Aorta (tissue), 5 donors: ENCODE results near the gene ATP2A1. TPM values are rescaled to one million over a fixed set of nuclear protein-coding genes. Genes with fewer than 3 reads are reported as not detected.

Experiments used
- ATAC-seq: fragments of 200-7000 bp; cut with Tn5 transposase; one replicate; pipeline ENCODE4 v1.9.1; 2022; ENCODE audit warnings: moderate library complexity; ENCODE audit not compliant: low FRiP score
- DNase-seq, 2 donors: peaks; one replicate each; pipeline ENCODE4 v3.0.0-alpha.2; 2020
- H3K27ac ChIP-seq, 2 donors: one replicate each; pipeline ENCODE4 v1.5.1; 2013; ENCODE audit warnings: low read length in 2 of 2, mild to moderate bottlenecking in 2 of 2, moderate library complexity in 2 of 2, control low read depth in 1 of 2, inconsistent platforms in 1 of 2, low read depth in 1 of 2
- H3K27me3 ChIP-seq, 2 donors: one replicate each; pipeline ENCODE4 v1.6.1; 2013; ENCODE audit warnings: control low read depth in 1 of 2, low read length in 1 of 2, mild to moderate bottlenecking in 1 of 2, moderate library complexity in 1 of 2; ENCODE audit not compliant: insufficient read depth in 2 of 2, control insufficient read depth in 1 of 2
- H3K36me3 ChIP-seq, 2 donors: one replicate each; pipeline ENCODE4 v1.6.1; 2013; ENCODE audit warnings: control low read depth in 1 of 2, low read length in 1 of 2, mild to moderate bottlenecking in 1 of 2; ENCODE audit not compliant: insufficient read depth in 2 of 2, control insufficient read depth in 1 of 2
- H3K4me1 ChIP-seq, 2 donors: one replicate each; pipeline ENCODE4 v1.6.1; 2013; ENCODE audit warnings: low read length in 2 of 2, control low read depth in 1 of 2, mild to moderate bottlenecking in 1 of 2, moderate library complexity in 1 of 2; ENCODE audit not compliant: insufficient read depth in 2 of 2, control insufficient read depth in 1 of 2
- H3K4me3 ChIP-seq, 2 donors: one replicate each; pipeline ENCODE4 v1.5.1; 2013; ENCODE audit warnings: low read length in 2 of 2, control low read depth in 1 of 2, mild to moderate bottlenecking in 1 of 2
- H3K9me3 ChIP-seq: one replicate; pipeline ENCODE4 v1.6.1; 2013; ENCODE audit warnings: mild to moderate bottlenecking, low read length; ENCODE audit not compliant: control insufficient read depth
- WGBS, 2 donors: extraction: QIAGEN DNeasy Blood & Tissue Kit; methylation state at CpG; one replicate each; pipeline ENCODE4 v1.1.7; 2013; 5-methylcytosine and 5-hydroxymethylcytosine counted together
- intact Hi-C, 2 donors: fragments of 100-400 bp; cut with DNase I; formaldehyde crosslinking; loops; one replicate each; pipeline versions ENCODE4 v1.14.2 to v1.15.0; 2022
- long read RNA-seq, 2 donors: library from polyadenylated mRNA; unstranded; transcript quantifications; one replicate each; pipeline ENCODE4 v2.0.0, GENCODE V29; 2020 to 2021
- polyA plus RNA-seq, 2 donors: library from polyadenylated mRNA; stranded (reverse); fragments of 200-250 nt; gene quantifications; one replicate each; pipeline ENCODE4 v1.2.3, GENCODE V29; 2013
- total RNA-seq, 2 donors: library from RNA; stranded (reverse); fragmentation: NEBNext Ultra II Directional; extraction: Animal tissue kit (Norgen Biotek cat#: 25700); gene quantifications; one replicate each; pipeline ENCODE4 v1.2.1, GENCODE V29; 2021
- donor health status: healthy with polysubstance abuse.
- donor health status: Bipolar disorder and iron deficiency.
- donor health status: DM: no; HTN: no; CAD: no.
- donor health status: DM: no; HTN: no; CAD: no.
- donor health status: DM: yes; HTN: yes; CAD: no.

Gene ATP2A1
- total RNA-seq (under 1 TPM; 0.36 to 0.97 TPM), polyA plus RNA-seq (under 1 TPM; 0.38 to 0.49 TPM)
- long read RNA-seq, donor 1, result 0 reads
- long read RNA-seq, donor 2, partial matches to known transcripts, result 0 of 1 reads
- long read RNA-seq, donor 2, other reads (novel, unspliced or antisense), result 1 of 1 reads

- 66 to 71% methylated on average over 25 of the region's 25 CpGs for WGBS, 2 donors
- H3K27ac ChIP-seq, result no peak within 1 kb of the TSS
These were observed at the start of gene ATP2A1 for GRCh38 chr16:28878083-28878926. ATP2A1 (plus strand) TSS chr16:28878488; CDS start chr16:28878672, 184 bp downstream.

GRCh38 chr16:28829747-28830146, 48.5 kb upstream of the ATP2A1 start:
- no peak for ATAC-seq
- no peak overlapping the region for H3K27ac ChIP-seq
- intact Hi-C loops, result no loop called here
- no peak overlapping the region for H3K4me3 ChIP-seq
- no peaks in the 10 kb centered on the region for H3K9me3 ChIP-seq
- H3K27me3 ChIP-seq, result no peaks in the 10 kb centered on the region
- no peaks in the 10 kb centered on the region for H3K4me1 ChIP-seq
- peak; percentile 33 to 62 for DNase-seq
- H3K36me3 ChIP-seq, result peaks cover 13 to 15% of the 10 kb centered on the region in 2 donors
- 94 to 97% methylated on average over 13 of the region's 13 CpGs for WGBS, 2 donors

More at GRCh38 chr16:28878083-28878926, at the start of gene ATP2A1:
- DNase-seq, result no peak
- no peaks in the 10 kb centered on the region for H3K4me1 ChIP-seq
- H3K9me3 ChIP-seq, result no peaks in the 10 kb centered on the region
- ATAC-seq, result no peak
- no peaks in the 10 kb centered on the region for H3K36me3 ChIP-seq
- intact Hi-C loops, result loop anchor here in 1 of 2 donors (5.0 kb wide), 1 partner anchor 69 kb away; no protein-coding TSS in a partner anchor
- H3K27me3 ChIP-seq, result no peaks in the 10 kb centered on the region
- peak within 1 kb of the TSS in 1 of 2 donors; percentile 12 for H3K4me3 ChIP-seq

GRCh38 chr16:28830531-28830930, 47.8 kb upstream of the ATP2A1 start:
- DNase-seq, result peak in 1 of 2 donors; percentile 40
- H3K36me3 ChIP-seq, result peaks cover 13 to 18% of the 10 kb centered on the region in 2 donors
- no peaks in the 10 kb centered on the region for H3K9me3 ChIP-seq
- ATAC-seq, result no peak
- H3K4me1 ChIP-seq, result no peaks in the 10 kb centered on the region
- 86 to 87% methylated on average over 13 of the region's 13 CpGs for WGBS, 2 donors
- H3K27ac ChIP-seq, result no peak overlapping the region
- intact Hi-C loops, result no loop called here
- H3K27me3 ChIP-seq, result no peaks in the 10 kb centered on the region
- H3K4me3 ChIP-seq, result no peak overlapping the region

- Histone ChIP-seq H3K4me3 (no peak overlapping the region), H3K4me1 (no peaks in the 10 kb centered on the region), H3K27ac (no peak overlapping the region), H3K9me3 (no peaks in the 10 kb centered on the region), H3K36me3 (peaks cover 13 to 16% of the 10 kb centered on the region in 2 donors), H3K27me3 (no peaks in the 10 kb centered on the region)
- ATAC-seq (no peak), DNase-seq (peak in 1 of 2 donors; percentile 23)
- WGBS, 2 donors, result 94 to 95% methylated on average over 9 to 14 of the region's 14 CpGs
- intact Hi-C loops, result no loop called here
These were observed 43.9 kb upstream of the ATP2A1 start for GRCh38 chr16:28834349-28834748.

- DNase-seq, result peak in 1 of 2 donors; percentile 27
- H3K4me3 ChIP-seq, result no peak overlapping the region
- WGBS, 2 donors, result 90 to 91% methylated on average over 24 to 25 of the region's 25 CpGs
- no peaks in the 10 kb centered on the region for H3K4me1 ChIP-seq
- no peaks in the 10 kb centered on the region for H3K27me3 ChIP-seq
- H3K27ac ChIP-seq, result no peak overlapping the region
- intact Hi-C loops, result no loop called here
- peaks cover 13 to 16% of the 10 kb centered on the region in 2 donors for H3K36me3 ChIP-seq
- no peaks in the 10 kb centered on the region for H3K9me3 ChIP-seq
- no peak for ATAC-seq
These were observed 43.1 kb upstream of the ATP2A1 start for GRCh38 chr16:28834873-28835863.

- ATAC-seq (no peak), DNase-seq (no peak)
- Histone ChIP-seq H3K4me1 (no peaks in the 10 kb centered on the region), H3K27me3 (no peaks in the 10 kb centered on the region), H3K4me3 (no peak overlapping the region), H3K36me3 (peaks cover 13 to 15% of the 10 kb centered on the region in 2 donors), H3K27ac (no peak overlapping the region), H3K9me3 (no peaks in the 10 kb centered on the region)
- intact Hi-C loops, result no loop called here
- 92 to 94% methylated on average over 24 to 25 of the region's 25 CpGs for WGBS, 2 donors
These were observed 42.2 kb upstream of the ATP2A1 start for GRCh38 chr16:28835864-28836760.

GRCh38 chr16:28836761-28837064, 41.6 kb upstream of the ATP2A1 start:
- WGBS, 2 donors, result 75 to 85% methylated on average over 8 of the region's 8 CpGs
- DNase-seq (peak in 1 of 2 donors; percentile 36), ATAC-seq (no peak)
- no peak overlapping the region for H3K27ac ChIP-seq
- peaks cover 13 to 15% of the 10 kb centered on the region in 2 donors for H3K36me3 ChIP-seq
- intact Hi-C loops, result no loop called here
- no peak overlapping the region for H3K4me3 ChIP-seq
- H3K4me1 ChIP-seq, result no peaks in the 10 kb centered on the region
- H3K9me3 ChIP-seq, result no peaks in the 10 kb centered on the region
- no peaks in the 10 kb centered on the region for H3K27me3 ChIP-seq
